Muscle layer of colon (tissue), 2 donors: Measurements from ENCODE around the gene GAPVD1.

ENCODE experiments used
- H3K27ac ChIP-seq: one replicate; pipeline ENCODE4 v1.7.0; 2013; ENCODE audit warnings: low read depth, mild to moderate bottlenecking, low read length, moderate library complexity
- H3K27me3 ChIP-seq, 2 donors: one replicate each; pipeline ENCODE4 v1.7.0; 2013; ENCODE audit warnings: low read length in 2 of 2, mild to moderate bottlenecking in 2 of 2; ENCODE audit not compliant: insufficient read depth in 2 of 2, control insufficient read depth in 1 of 2
- H3K36me3 ChIP-seq: one replicate; pipeline ENCODE4 v1.7.0; 2013; ENCODE audit warnings: mild to moderate bottlenecking, low read length; ENCODE audit not compliant: insufficient read depth
- H3K4me1 ChIP-seq: one replicate; pipeline ENCODE4 v1.7.0; 2013; ENCODE audit warnings: mild to moderate bottlenecking, low read length; ENCODE audit not compliant: insufficient read depth
- H3K4me3 ChIP-seq, 2 donors: one replicate each; pipeline ENCODE4 v1.7.0; 2013; ENCODE audit warnings: low read length in 2 of 2, low read depth in 1 of 2, mild to moderate bottlenecking in 1 of 2, moderate library complexity in 1 of 2
- H3K9ac ChIP-seq: one replicate; pipeline ENCODE4 v1.7.0; 2013; ENCODE audit warnings: low read length
- H3K9me3 ChIP-seq: one replicate; pipeline ENCODE4 v1.7.0; 2013; ENCODE audit warnings: mild to moderate bottlenecking, low read length
- donor health status: abdominal sarcoma.
- donor health status: Adenocarcinoma of cecum.

GAPVD1 gene

DNA sequence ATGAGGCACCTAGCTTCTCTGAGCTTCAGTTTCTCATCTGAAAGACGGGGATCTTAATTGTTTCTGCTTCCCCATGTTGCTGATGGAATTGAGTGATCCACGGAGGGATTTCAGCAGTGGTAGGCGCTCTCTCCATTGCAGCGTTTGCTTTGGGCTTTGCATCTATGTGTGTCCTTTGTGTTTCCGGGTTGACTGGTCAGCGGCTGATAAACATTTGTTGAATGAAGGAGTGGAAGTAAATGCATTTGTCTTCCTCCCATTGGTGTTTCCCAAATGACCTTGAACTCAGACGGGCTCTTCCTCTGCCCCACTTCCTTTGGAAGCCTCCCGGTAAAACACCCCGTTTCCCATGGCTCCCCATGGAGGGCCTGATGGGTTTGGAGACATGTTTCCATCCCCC lies 117.2 kb downstream of the GAPVD1 start:
- H3K27me3 ChIP-seq, result no peaks in the 10 kb centered on the region

GRCh38 chr9:125379208-125379607 lies 117.6 kb downstream of the GAPVD1 start:
- no peaks in the 10 kb centered on the region for H3K27me3 ChIP-seq
- H3K27ac ChIP-seq, result no peak overlapping the region
- H3K4me1 ChIP-seq, result peaks cover 5% of the 10 kb centered on the region
- no peaks in the 10 kb centered on the region for H3K36me3 ChIP-seq
- no peak overlapping the region for H3K4me3 ChIP-seq
- no peaks in the 10 kb centered on the region for H3K9me3 ChIP-seq
- H3K9ac ChIP-seq, result no peak overlapping the region

More for the DNA sequence above, 117.2 kb downstream of the GAPVD1 start:
- Histone ChIP-seq H3K4me3 (no peak overlapping the region), H3K4me1 (peaks cover 7% of the 10 kb centered on the region), H3K9me3 (no peaks in the 10 kb centered on the region), H3K27ac (no peak overlapping the region), H3K36me3 (no peaks in the 10 kb centered on the region), H3K9ac (no peak overlapping the region)

GRCh38 chr9:125380406-125380805 lies 118.8 kb downstream of the GAPVD1 start:
- H3K27ac ChIP-seq, result no peak overlapping the region
- H3K27me3 ChIP-seq, result no peaks in the 10 kb centered on the region
- no peaks in the 10 kb centered on the region for H3K9me3 ChIP-seq
- no peak overlapping the region for H3K9ac ChIP-seq
- H3K36me3 ChIP-seq, result no peaks in the 10 kb centered on the region
- no peak overlapping the region for H3K4me3 ChIP-seq
- no peaks in the 10 kb centered on the region for H3K4me1 ChIP-seq

GRCh38 chr9:125387861-125388524 lies 126.4 kb downstream of the GAPVD1 start:
- Histone ChIP-seq H3K27me3 (no peaks in the 10 kb centered on the region), H3K4me3 (no peak overlapping the region), H3K36me3 (no peaks in the 10 kb centered on the region), H3K4me1 (no peaks in the 10 kb centered on the region), H3K27ac (no peak overlapping the region), H3K9ac (no peak overlapping the region), H3K9me3 (no peaks in the 10 kb centered on the region)

DNA sequence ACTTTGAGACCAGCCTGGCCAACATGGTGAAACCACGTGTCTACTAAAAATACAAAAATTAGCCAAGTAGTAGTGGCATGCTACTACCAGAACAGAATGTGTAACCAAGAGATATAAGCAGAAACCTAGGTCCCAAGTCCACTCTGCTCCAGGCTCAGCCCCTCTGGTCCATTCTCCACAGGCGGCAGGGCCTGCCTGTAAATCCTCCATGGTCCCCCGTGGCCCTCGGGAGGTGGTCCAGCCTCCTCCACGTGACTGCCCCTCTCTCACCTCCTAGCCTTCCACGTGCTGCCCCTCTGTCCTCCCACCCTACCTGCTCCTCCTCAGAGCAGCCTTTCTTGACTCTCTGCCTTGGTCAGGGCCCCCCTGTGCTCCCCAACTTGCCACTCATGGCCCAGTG lies 127.4 kb downstream of the GAPVD1 start:
- no peaks in the 10 kb centered on the region for H3K27me3 ChIP-seq
- no peaks in the 10 kb centered on the region for H3K9me3 ChIP-seq
- no peak overlapping the region for H3K4me3 ChIP-seq
- H3K4me1 ChIP-seq, result no peaks in the 10 kb centered on the region
- no peak overlapping the region for H3K27ac ChIP-seq
- H3K36me3 ChIP-seq, result no peaks in the 10 kb centered on the region
- no peak overlapping the region for H3K9ac ChIP-seq

DNA sequence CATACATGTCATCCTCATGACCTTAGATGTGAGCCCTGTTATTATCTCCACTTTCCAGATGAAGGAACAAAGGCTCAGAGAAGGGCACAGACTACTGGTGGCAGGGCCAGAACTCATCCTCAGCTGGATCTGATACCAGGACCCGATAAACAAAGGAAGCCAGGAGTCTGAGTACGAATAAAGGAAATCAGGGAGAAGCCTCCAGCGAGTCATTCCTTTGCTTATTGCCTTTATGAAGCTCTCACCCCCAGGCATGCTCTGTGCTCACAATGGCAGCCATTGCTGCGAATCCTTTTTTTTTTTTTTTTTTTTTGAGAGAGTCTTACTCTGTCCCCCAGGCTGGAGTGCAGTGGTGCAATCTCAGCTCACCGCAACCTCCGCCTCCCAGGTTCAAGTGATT lies 130.1 kb downstream of the GAPVD1 start:
- Histone ChIP-seq H3K27me3 (no peaks in the 10 kb centered on the region), H3K27ac (no peak overlapping the region), H3K4me1 (no peaks in the 10 kb centered on the region), H3K9me3 (no peaks in the 10 kb centered on the region), H3K9ac (no peak overlapping the region), H3K4me3 (no peak overlapping the region), H3K36me3 (no peaks in the 10 kb centered on the region)

GRCh38 chr9:125393426-125393825 lies 131.8 kb downstream of the GAPVD1 start:
- Histone ChIP-seq H3K4me3 (no peak overlapping the region), H3K9me3 (no peaks in the 10 kb centered on the region), H3K9ac (no peak overlapping the region), H3K27ac (no peak overlapping the region), H3K27me3 (no peaks in the 10 kb centered on the region), H3K36me3 (no peaks in the 10 kb centered on the region), H3K4me1 (no peaks in the 10 kb centered on the region)

- Histone ChIP-seq H3K9me3 (no peaks in the 10 kb centered on the region), H3K4me3 (no peak overlapping the region), H3K27ac (no peak overlapping the region), H3K27me3 (no peaks in the 10 kb centered on the region), H3K9ac (no peak overlapping the region), H3K36me3 (no peaks in the 10 kb centered on the region), H3K4me1 (no peaks in the 10 kb centered on the region)
These were observed 135.2 kb downstream of the GAPVD1 start for GRCh38 chr9:125396799-125397198.

GRCh38 chr9:125397736-125398135 lies 136.1 kb downstream of the GAPVD1 start:
- no peaks in the 10 kb centered on the region for H3K36me3 ChIP-seq
- no peak overlapping the region for H3K9ac ChIP-seq
- no peaks in the 10 kb centered on the region for H3K9me3 ChIP-seq
- no peaks in the 10 kb centered on the region for H3K27me3 ChIP-seq
- no peak overlapping the region for H3K4me3 ChIP-seq
- no peak overlapping the region for H3K27ac ChIP-seq
- H3K4me1 ChIP-seq, result no peaks in the 10 kb centered on the region

- Histone ChIP-seq H3K36me3 (no peaks in the 10 kb centered on the region), H3K4me1 (no peaks in the 10 kb centered on the region), H3K27ac (no peak overlapping the region), H3K4me3 (no peak overlapping the region), H3K27me3 (no peaks in the 10 kb centered on the region), H3K9ac (no peak overlapping the region), H3K9me3 (no peaks in the 10 kb centered on the region)
These were observed 136.6 kb downstream of the GAPVD1 start for GRCh38 chr9:125398243-125398642.

- Histone ChIP-seq H3K27ac (no peak overlapping the region), H3K4me1 (no peaks in the 10 kb centered on the region), H3K36me3 (no peaks in the 10 kb centered on the region), H3K27me3 (no peaks in the 10 kb centered on the region), H3K9me3 (no peaks in the 10 kb centered on the region), H3K4me3 (no peak overlapping the region), H3K9ac (no peak overlapping the region)
These were observed 137.5 kb downstream of the GAPVD1 start for GRCh38 chr9:125399165-125399564.

DNA sequence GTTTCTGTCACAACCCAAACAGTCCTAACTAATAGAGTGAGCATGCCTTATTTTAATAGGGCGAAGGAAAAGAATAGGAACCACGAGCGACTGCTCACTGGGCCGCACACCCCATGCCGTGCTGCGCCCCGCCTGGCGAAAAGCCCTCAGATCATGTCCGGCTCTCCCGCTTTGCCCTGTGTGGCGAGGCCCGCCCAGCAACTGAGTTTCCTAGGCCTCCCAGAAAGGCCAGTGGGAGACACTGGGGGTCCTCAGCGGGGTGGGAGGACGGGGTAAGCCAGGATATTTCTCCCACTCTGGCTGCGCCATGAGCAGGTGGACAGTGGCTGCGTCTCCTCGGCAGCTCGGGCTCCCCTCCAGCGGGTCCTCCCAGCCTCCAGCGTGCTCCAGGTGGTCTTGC lies 138.0 kb downstream of the GAPVD1 start:
- Histone ChIP-seq H3K36me3 (no peaks in the 10 kb centered on the region), H3K9me3 (no peaks in the 10 kb centered on the region), H3K27me3 (no peaks in the 10 kb centered on the region), H3K4me3 (no peak overlapping the region), H3K4me1 (no peaks in the 10 kb centered on the region), H3K9ac (no peak overlapping the region), H3K27ac (no peak overlapping the region)
